A549 treated with CORT108297 at 1 μM for 4 hours (cell line): Measurements from ENCODE around the gene OR5H6. TPM values are rescaled to one million over a fixed set of nuclear protein-coding genes. Genes with fewer than 3 reads are reported as not detected.

Experiments
- total RNA-seq: library from RNA; stranded (reverse); fragments of 200-300 nt; extraction: Qiagen RNA extraction; gene quantifications from 5 replicates; pipeline ENCODE4 v1.2.3, GENCODE V29; 2022

OR5H6 gene
- total RNA-seq = not detected in 5 replicates

GRCh38 chr3:98263944-98264343 is at the start of gene OR5H6:
OR5H6 (plus strand) TSS chr3:98264244; CDS start chr3:98264333, 89 bp downstream.

GRCh38 chr3:98282205-98282604 is 18.2 kb downstream of the OR5H6 start, which contains the start of gene OR5H2:
OR5H2 (plus strand) TSS chr3:98282505; CDS start chr3:98282903, 398 bp downstream.

Other genes starting within 250 kb of the OR5H6 start
- not detected in 5 replicates for gene GABRR3, start 228.9 kb upstream of the OR5H6 start, total RNA-seq
- gene OR5AC2, start 177.1 kb upstream of the OR5H6 start, total RNA-seq = not detected in 5 replicates
- not detected in 5 replicates for gene OR5H1, start 133.5 kb upstream of the OR5H6 start, total RNA-seq
- not detected in 5 replicates for gene OR5H14, start 116.8 kb upstream of the OR5H6 start, total RNA-seq
- not detected in 5 replicates for gene OR5H15, start 97.5 kb upstream of the OR5H6 start, total RNA-seq
- gene OR5H2, start 18.3 kb downstream of the OR5H6 start, total RNA-seq = not detected in 5 replicates
- gene OR5K4, start 89.6 kb downstream of the OR5H6 start, total RNA-seq = not detected in 5 replicates
- gene OR5K3, start 126.4 kb downstream of the OR5H6 start, total RNA-seq = not detected in 5 replicates
- not detected in 5 replicates for gene OR5K1, start 199.0 kb downstream of the OR5H6 start, total RNA-seq
- not detected in 5 replicates for gene OR5K2, start 233.4 kb downstream of the OR5H6 start, total RNA-seq